ENCODE data around the gene COL23A1.

- TF ChIP-seq POLR2A (IDR thresholded peaks at IDR 0.05) (no peak), CTCF (IDR thresholded peaks at IDR 0.05) (no peak)
Observed at GRCh38 chr5:178473854-178474253, 116.3 kb downstream of the COL23A1 start.

Measured in lower leg skin (tissue), 3 donors.